WTC11 (cell line): ENCODE results near the gene SOX4.

Experiments
- CBFB ChIP-seq: sonication (generic); formaldehyde crosslinking; IDR thresholded peaks from 2 replicates; pipeline ENCODE4 v1.8.1; 2022; ENCODE audit warnings: mild to moderate bottlenecking, low read depth, missing genetic modification reagents
- CTCF ChIP-seq: fragments of 200-600 bp; IDR thresholded peaks from 2 replicates; pipeline ENCODE4 v1.8.0; 2022; ENCODE audit warnings: antibody characterized with exemption
- ESRRA ChIP-seq: sonication (generic); formaldehyde crosslinking; IDR thresholded peaks from 2 replicates; pipeline ENCODE4 v1.8.1; 2022; ENCODE audit warnings: mild to moderate bottlenecking, missing genetic modification reagents, borderline replicate concordance
- ZNF121 ChIP-seq: sonication (generic); formaldehyde crosslinking; IDR thresholded peaks from 2 replicates; pipeline ENCODE4 v1.8.0; 2023; ENCODE audit warnings: missing genetic modification reagents
- TF ChIP-seq, protein P1 (sequence below): sonication (generic); formaldehyde crosslinking; IDR thresholded peaks from 2 replicates; pipeline ENCODE4 v1.8.0; 2022; ENCODE audit warnings: mild to moderate bottlenecking, missing genetic modification reagents
- TF ChIP-seq, protein P2 (sequence below): sonication (generic); formaldehyde crosslinking; IDR thresholded peaks from 2 replicates; pipeline ENCODE4 v1.8.0; 2023; ENCODE audit warnings: missing genetic modification reagents

GRCh38 chr6:21578523-21578922, 15.0 kb upstream of the SOX4 start:
- TF ChIP-seq, protein P1, sequence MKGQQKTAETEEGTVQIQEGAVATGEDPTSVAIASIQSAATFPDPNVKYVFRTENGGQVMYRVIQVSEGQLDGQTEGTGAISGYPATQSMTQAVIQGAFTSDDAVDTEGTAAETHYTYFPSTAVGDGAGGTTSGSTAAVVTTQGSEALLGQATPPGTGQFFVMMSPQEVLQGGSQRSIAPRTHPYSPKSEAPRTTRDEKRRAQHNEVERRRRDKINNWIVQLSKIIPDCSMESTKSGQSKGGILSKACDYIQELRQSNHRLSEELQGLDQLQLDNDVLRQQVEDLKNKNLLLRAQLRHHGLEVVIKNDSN (CRISPR knock-in tag), result no peak
- TF ChIP-seq ZNF121 (CRISPR knock-in tag) (no peak), CBFB (CRISPR knock-in tag) (no peak), ESRRA (CRISPR knock-in tag) (no peak), CTCF (no peak)
- TF ChIP-seq, protein P2, sequence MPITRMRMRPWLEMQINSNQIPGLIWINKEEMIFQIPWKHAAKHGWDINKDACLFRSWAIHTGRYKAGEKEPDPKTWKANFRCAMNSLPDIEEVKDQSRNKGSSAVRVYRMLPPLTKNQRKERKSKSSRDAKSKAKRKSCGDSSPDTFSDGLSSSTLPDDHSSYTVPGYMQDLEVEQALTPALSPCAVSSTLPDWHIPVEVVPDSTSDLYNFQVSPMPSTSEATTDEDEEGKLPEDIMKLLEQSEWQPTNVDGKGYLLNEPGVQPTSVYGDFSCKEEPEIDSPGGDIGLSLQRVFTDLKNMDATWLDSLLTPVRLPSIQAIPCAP, result no peak
